OCI-LY3 (cell line): ENCODE data around the gene FOXO1.

Source experiments
- H2AFZ ChIP-seq: fragments of 200-600, 300-600 bp; shearing (Covaris generic); 2 replicates; pipeline ENCODE4 v1.6.0; 2014; ENCODE audit warnings: antibody characterized with exemption, low read depth, low read length
- H3K27ac ChIP-seq: fragments of 200-600, 300-600 bp; sonication (generic); 2 replicates; pipeline ENCODE4 v1.5.1; 2014; ENCODE audit warnings: mild to moderate bottlenecking, low read length, moderate library complexity, mixed read lengths
- H3K27me3 ChIP-seq: fragments of 200-600, 300-600 bp; sonication (generic); 2 replicates; pipeline ENCODE4 v1.6.1; 2014; ENCODE audit warnings: low read depth, low read length, mixed read lengths
- H3K36me3 ChIP-seq: fragments of 200-600, 300-600 bp; sonication (generic); replicated peaks from 2 replicates; pipeline ENCODE3; 2014; ENCODE audit warnings: low read depth, low read length, mixed read lengths
- H3K4me1 ChIP-seq: fragments of 300-600, 200-600 bp; sonication (generic); 2 replicates; pipeline ENCODE4 v1.6.1; 2014; ENCODE audit warnings: low read length, mixed read lengths
- H3K4me2 ChIP-seq: fragments of 200-600, 300-600 bp; sonication (generic); 2 replicates; pipeline ENCODE4 v1.6.1; 2014; ENCODE audit warnings: low read length, mixed read lengths
- H3K4me3 ChIP-seq: fragments of 300-600, 200-600 bp; sonication (generic); 2 replicates; pipeline ENCODE4 v1.5.1; 2014; ENCODE audit warnings: antibody characterized with exemption, mild to moderate bottlenecking, low read length, moderate library complexity
- H3K79me2 ChIP-seq: fragments of 300-600, 200-600 bp; shearing (Covaris generic); 2 replicates; pipeline ENCODE4 v1.6.1; 2014; ENCODE audit warnings: mild to moderate bottlenecking, low read length, mixed read lengths
- H3K9ac ChIP-seq: fragments of 300-600, 200-600 bp; shearing (Covaris generic); 2 replicates; pipeline ENCODE4 v1.6.0; 2014; ENCODE audit warnings: mild to moderate bottlenecking, low read length, moderate library complexity
- H3K9me3 ChIP-seq: fragments of 200-600, 300-600 bp; shearing (Covaris generic); 2 replicates; pipeline ENCODE4 v1.6.1; 2014; ENCODE audit warnings: low read length, mixed read lengths; ENCODE audit not compliant: insufficient read depth
- H4K20me1 ChIP-seq: fragments of 200-600, 300-600 bp; sonication (generic); 2 replicates; pipeline ENCODE4 v1.6.1; 2016; ENCODE audit warnings: low read length, mixed read lengths; ENCODE audit not compliant: insufficient read depth
- EZH2phosphoT487 ChIP-seq: fragments of 200-600 bp; shearing (Covaris generic); IDR thresholded peaks from 2 replicates; pipeline ENCODE4 v1.6.1; 2018; ENCODE audit warnings: antibody characterized with exemption, mixed run types, low read depth
- TF ChIP-seq, protein P1 (sequence below): fragments of 200-600, 300-600 bp; sonication (generic); IDR thresholded peaks from 2 replicates; pipeline ENCODE4 v1.5.1; 2014; ENCODE audit warnings: antibody characterized with exemption, low read length, low read depth

FOXO1 gene

DNA sequence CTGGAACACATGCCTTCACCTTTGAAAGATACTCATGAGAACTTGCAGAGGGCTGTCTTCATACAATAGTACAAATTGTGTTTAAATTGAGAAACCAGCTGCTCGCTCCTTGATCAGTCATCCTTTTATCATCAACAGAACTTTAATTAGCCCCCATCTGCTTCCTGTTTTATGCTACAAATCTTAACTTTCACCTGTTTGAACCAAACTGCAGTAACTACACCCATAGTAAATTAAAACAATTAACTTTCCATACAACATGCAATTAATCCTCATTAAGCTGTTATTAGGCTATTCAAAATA, 85.2 kb downstream of the FOXO1 start:
- H3K4me3 ChIP-seq, result no peak overlapping the region
- H3K27ac ChIP-seq, result no peak overlapping the region
- peaks cover 98% of the 10 kb centered on the region for H3K79me2 ChIP-seq
- H3K4me1 ChIP-seq, result peaks cover 14% of the 10 kb centered on the region
- no peak overlapping the region for H2AFZ ChIP-seq
- H3K9me3 ChIP-seq, result peaks cover 10% of the 10 kb centered on the region; the same call in 1 of the 2 replicates
- TF ChIP-seq, protein P1, sequence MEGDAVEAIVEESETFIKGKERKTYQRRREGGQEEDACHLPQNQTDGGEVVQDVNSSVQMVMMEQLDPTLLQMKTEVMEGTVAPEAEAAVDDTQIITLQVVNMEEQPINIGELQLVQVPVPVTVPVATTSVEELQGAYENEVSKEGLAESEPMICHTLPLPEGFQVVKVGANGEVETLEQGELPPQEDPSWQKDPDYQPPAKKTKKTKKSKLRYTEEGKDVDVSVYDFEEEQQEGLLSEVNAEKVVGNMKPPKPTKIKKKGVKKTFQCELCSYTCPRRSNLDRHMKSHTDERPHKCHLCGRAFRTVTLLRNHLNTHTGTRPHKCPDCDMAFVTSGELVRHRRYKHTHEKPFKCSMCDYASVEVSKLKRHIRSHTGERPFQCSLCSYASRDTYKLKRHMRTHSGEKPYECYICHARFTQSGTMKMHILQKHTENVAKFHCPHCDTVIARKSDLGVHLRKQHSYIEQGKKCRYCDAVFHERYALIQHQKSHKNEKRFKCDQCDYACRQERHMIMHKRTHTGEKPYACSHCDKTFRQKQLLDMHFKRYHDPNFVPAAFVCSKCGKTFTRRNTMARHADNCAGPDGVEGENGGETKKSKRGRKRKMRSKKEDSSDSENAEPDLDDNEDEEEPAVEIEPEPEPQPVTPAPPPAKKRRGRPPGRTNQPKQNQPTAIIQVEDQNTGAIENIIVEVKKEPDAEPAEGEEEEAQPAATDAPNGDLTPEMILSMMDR, result no peak
- no peak for TF ChIP-seq EZH2phosphoT487
- peaks cover 65% of the 10 kb centered on the region for H4K20me1 ChIP-seq
- no peak overlapping the region for H3K9ac ChIP-seq
- H3K36me3 ChIP-seq, result peaks cover 12% of the 10 kb centered on the region
- H3K27me3 ChIP-seq, result no peaks in the 10 kb centered on the region
- H3K4me2 ChIP-seq, result no peak overlapping the region

DNA sequence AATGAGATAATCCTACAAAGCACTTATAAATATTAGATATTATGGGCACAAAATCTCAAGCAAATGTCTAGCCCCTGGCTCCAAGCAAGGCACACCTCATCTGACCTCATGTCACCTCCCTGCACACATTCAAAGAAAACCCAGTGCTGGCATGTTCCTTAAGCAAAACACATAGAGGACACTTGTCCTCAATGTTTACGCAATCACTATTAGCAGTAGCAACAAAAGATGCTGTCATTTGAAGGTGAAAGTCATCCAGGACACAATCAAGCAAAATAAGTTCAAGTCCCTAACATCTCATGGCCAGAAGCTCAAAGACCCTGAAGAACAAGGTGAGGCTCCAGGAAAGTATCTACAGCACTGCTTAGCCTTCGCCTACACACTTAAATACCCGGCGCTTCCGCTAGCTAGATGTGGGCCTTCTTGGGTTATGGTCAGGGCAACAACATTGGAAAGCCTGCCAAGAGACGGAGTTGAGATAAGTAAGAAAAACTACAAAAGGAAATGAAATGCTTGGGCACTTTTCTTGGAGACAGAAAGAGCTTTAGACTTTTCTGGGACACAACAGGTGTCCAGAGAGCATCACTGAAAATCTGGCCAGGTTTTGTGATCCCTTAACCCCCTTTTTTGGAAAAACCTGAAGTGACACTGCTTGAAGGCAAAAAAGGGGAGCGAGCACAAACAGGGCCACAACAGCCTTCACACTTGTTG, 85.7 kb downstream of the FOXO1 start:
- Histone ChIP-seq H3K9me3 (peaks cover 10% of the 10 kb centered on the region; the same call in 1 of the 2 replicates), H3K4me3 (no peak overlapping the region), H3K27me3 (no peaks in the 10 kb centered on the region), H3K9ac (no peak overlapping the region), H3K4me2 (no peak overlapping the region), H2AFZ (no peak overlapping the region), H3K79me2 (peaks cover 98% of the 10 kb centered on the region), H3K4me1 (peaks cover 9% of the 10 kb centered on the region), H4K20me1 (peaks cover 65% of the 10 kb centered on the region), H3K36me3 (peaks cover 12% of the 10 kb centered on the region), H3K27ac (no peak overlapping the region)
- TF ChIP-seq EZH2phosphoT487, result no peak
- TF ChIP-seq, protein P1, result no peak

DNA sequence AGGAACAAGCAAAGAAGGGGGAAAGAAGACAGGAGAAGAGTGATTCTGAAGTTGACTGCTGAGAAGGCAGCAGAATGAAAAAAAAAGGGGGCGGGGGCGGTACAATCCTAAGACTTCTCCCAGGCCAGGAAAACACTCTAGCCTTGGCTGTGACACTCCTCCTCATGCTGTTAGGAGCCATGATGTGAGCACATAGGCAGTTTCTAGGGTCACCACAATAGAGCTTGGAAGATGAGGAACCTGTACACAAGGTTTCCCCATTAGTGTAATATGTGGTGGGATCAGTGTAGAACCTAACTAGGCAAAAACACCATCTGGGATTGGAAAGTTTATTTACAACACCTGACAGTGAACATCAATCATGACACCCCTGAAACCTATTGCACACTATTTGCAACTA, 86.9 kb downstream of the FOXO1 start:
- no peaks in the 10 kb centered on the region for H3K27me3 ChIP-seq
- H2AFZ ChIP-seq, result no peak overlapping the region
- H3K9ac ChIP-seq, result no peak overlapping the region
- no peak overlapping the region for H3K4me2 ChIP-seq
- peaks cover 10% of the 10 kb centered on the region; the same call in 1 of the 2 replicates for H3K9me3 ChIP-seq
- peaks cover 71% of the 10 kb centered on the region for H4K20me1 ChIP-seq
- H3K36me3 ChIP-seq, result peaks cover 12% of the 10 kb centered on the region
- TF ChIP-seq, protein P1, result no peak
- TF ChIP-seq EZH2phosphoT487, result no peak
- peaks cover 7% of the 10 kb centered on the region; the same call in 1 of the 2 replicates for H3K4me1 ChIP-seq
- H3K4me3 ChIP-seq, result no peak overlapping the region
- peaks cover 98% of the 10 kb centered on the region for H3K79me2 ChIP-seq
- no peak overlapping the region for H3K27ac ChIP-seq

DNA sequence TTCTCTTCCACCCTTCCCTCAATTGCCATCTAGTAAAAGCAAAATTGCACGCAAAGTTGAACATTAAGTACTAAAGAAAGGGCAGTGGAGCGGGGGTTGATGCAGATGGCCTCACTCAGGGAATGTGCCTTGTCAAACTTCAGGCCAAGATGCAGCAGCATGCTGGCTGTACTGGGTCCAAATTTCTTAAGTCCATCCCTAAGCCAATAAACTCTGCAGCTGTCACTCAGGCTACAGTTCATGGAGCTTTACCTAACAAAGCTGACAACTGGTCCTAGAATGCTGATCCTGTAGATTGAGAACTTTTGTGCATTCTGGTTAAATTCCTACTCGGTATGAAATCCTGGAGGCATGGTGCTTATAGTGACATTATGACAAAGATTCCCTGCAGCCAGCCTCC, 88.4 kb downstream of the FOXO1 start:
- H3K4me2 ChIP-seq, result no peak overlapping the region
- no peak overlapping the region for H3K9ac ChIP-seq
- peaks cover 7% of the 10 kb centered on the region; the same call in 1 of the 2 replicates for H3K4me1 ChIP-seq
- H3K79me2 ChIP-seq, result peaks cover 98% of the 10 kb centered on the region
- no peak overlapping the region for H2AFZ ChIP-seq
- H3K9me3 ChIP-seq, result peaks cover 1% of the 10 kb centered on the region; the same call in 1 of the 2 replicates
- H3K36me3 ChIP-seq, result peaks cover 1% of the 10 kb centered on the region
- H3K27ac ChIP-seq, result no peak overlapping the region
- H3K4me3 ChIP-seq, result no peak overlapping the region
- peaks cover 85% of the 10 kb centered on the region for H4K20me1 ChIP-seq
- no peaks in the 10 kb centered on the region for H3K27me3 ChIP-seq
- no peak for TF ChIP-seq EZH2phosphoT487
- TF ChIP-seq, protein P1, result no peak
